Duodenal mucosa (tissue), 2 donors: ENCODE data around the gene SRGAP2.
A peak's percentile ranks its signal among the peaks of the same experiment; 100 is the strongest.
"Not testable (repeated sequence)": the region's sequence is repeated elsewhere in the genome, so short reads cannot be mapped to it uniquely, and the experiment has no call there.

Source experiments
- H3K27ac ChIP-seq: one replicate; pipeline ENCODE4 v1.7.0; 2013; ENCODE audit warnings: low read depth, low read length
- H3K27me3 ChIP-seq, 2 donors: one replicate each; pipeline ENCODE4 v1.7.0; 2013; ENCODE audit warnings: low read length in 2 of 2, control low read depth in 1 of 2; ENCODE audit not compliant: insufficient read depth in 2 of 2, control insufficient read depth in 1 of 2
- H3K36me3 ChIP-seq, 2 donors: one replicate each; pipeline ENCODE4 v1.7.0; 2013; ENCODE audit warnings: low read length in 2 of 2, control low read depth in 1 of 2; ENCODE audit not compliant: insufficient read depth in 2 of 2, control insufficient read depth in 1 of 2
- H3K4me1 ChIP-seq, 2 donors: one replicate each; pipeline ENCODE4 v1.7.0; 2013; ENCODE audit warnings: low read length in 2 of 2, control low read depth in 1 of 2; ENCODE audit not compliant: insufficient read depth in 2 of 2, control insufficient read depth in 1 of 2
- H3K4me3 ChIP-seq, 2 donors: one replicate each; pipeline ENCODE4 v1.7.0; 2013; ENCODE audit warnings: low read length in 2 of 2, low read depth in 1 of 2
- H3K9ac ChIP-seq, 2 donors: one replicate each; pipeline ENCODE4 v1.7.0; 2013; ENCODE audit warnings: low read length in 2 of 2, low read depth in 1 of 2
- H3K9me3 ChIP-seq, 2 donors: one replicate each; pipeline ENCODE4 v1.7.0; 2013; ENCODE audit warnings: low read length in 2 of 2, control low read depth in 1 of 2; ENCODE audit not compliant: control insufficient read depth in 1 of 2

Gene SRGAP2

DNA sequence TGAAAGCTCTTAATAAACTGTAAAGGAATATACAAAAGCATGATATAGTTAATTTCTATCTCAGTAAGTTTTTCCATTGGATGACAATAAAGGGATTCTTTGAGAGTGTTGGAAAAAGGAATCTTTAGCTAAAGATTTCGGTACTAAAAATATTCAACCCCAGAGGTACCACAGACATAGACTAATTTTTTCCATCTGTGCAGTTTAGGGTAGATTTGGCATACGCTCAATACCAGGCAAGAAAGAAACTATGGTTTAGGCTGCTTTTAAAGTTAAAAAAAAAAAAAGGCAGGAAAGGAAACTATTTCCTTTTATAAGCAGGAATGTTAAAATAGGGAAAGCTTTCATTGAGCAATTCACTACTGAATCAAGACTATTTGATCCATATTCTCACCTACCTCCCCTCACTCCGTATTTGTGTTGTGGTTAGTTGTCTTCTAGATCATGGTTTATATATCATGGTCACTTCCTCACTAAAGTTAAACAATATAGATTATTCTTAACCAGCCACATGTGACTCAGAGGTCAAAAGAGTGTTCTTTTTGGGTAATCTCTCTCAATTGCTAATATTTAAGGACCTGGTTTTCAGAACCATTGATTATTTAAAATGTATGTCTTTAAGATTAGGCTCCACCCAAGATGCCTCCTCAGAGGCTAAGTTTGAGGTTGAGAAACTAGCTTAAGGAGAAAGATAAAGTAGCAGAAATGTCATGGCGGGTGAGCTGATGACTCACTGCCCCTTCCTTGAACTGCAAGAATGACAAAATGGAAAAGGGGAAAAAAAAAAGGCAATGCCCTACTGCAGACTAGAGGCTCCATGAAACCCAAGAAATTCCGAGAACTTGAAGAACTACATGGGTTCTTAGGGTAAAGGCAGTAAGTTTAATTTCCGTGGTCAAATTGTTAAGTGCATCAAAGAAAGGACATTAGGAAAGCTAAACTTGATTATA is 20.7 kb upstream of the SRGAP2 start:
- H3K9me3 ChIP-seq, H3K27me3 ChIP-seq, H3K4me1 ChIP-seq, H3K36me3 ChIP-seq, H3K4me3 ChIP-seq, H3K9ac ChIP-seq, H3K27ac ChIP-seq: not testable (repeated sequence)

DNA sequence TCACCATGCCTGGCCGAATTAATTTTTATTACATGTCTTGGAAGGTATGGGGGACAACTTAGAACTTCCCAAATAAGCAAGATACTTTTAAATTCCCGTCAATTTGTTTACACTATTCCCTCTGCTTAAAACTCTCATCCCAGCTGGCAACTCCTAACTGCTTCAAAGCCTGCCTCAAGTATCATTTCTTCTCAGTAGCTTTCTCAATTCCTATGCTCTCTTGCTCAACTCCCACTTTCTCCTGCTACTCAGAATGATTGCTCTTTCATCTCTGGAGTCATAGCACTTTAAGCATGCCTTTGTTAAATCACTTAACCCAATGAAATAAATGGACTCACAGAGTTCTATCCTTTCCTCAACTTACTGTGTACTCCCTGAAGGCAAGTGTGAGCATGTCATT is 19.6 kb upstream of the SRGAP2 start:
- not testable (repeated sequence) for H3K9me3 ChIP-seq, H3K36me3 ChIP-seq, H3K27ac ChIP-seq, H3K9ac ChIP-seq, H3K4me1 ChIP-seq, H3K27me3 ChIP-seq, H3K4me3 ChIP-seq

DNA sequence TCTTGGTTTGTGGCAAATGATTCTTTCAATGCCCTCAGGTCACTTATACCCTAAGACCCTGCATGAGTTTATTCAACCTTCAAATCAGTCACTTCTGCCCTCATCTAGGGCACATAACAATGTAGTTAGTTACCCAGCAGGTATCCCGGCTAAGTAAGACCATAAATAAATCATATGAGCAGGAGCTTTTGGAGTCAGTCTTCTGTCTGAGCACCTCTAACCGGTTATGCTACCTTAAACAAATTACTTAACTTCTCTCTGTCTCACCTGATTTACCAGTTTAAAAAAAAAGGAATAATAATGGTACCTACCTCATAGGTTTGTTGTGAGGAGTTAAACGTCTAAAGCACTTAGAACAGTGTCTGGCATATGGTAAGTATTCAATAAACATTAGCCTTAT is 17.6 kb upstream of the SRGAP2 start:
- H3K4me3 ChIP-seq, H3K36me3 ChIP-seq, H3K9me3 ChIP-seq, H3K9ac ChIP-seq, H3K27me3 ChIP-seq, H3K4me1 ChIP-seq, H3K27ac ChIP-seq: not testable (repeated sequence)

DNA sequence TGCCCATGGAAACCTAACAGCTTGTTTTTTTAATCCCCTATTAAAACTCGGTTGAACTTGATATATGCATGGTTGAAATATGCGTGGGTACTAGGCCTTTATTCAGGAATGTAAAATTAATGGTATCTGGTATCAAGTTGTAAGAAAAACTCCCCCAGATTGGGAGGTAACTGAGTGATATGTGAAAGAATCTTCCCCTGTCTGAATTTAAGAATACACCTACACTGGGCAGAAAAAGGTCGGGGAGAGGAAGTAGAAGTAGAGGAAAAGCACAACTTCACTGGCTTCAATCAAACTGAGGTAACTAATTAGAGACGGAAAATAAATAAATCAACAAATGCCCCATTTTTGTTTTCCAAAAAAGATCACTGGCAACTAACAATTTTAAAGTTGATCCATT is 16.5 kb upstream of the SRGAP2 start:
- not testable (repeated sequence) for H3K9ac ChIP-seq, H3K27me3 ChIP-seq, H3K4me1 ChIP-seq, H3K9me3 ChIP-seq, H3K27ac ChIP-seq, H3K4me3 ChIP-seq, H3K36me3 ChIP-seq

DNA sequence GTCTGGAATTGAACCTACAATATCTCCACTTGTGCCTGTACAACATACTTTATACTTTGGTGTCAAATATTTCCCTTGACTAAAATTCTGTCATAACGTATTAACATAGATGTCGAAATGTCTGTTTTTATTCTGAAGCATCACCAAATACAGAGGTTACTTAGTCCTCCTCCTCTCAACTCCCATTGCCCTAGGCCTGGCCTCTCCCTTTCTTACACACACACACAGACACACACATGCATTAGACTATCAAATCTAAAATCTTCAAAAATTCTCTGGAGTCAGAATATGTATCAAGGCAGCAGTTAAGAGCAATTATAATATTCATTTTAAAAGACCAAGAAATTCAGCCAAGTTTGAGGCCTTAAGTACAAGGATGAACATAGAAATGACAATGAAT is 8.2 kb upstream of the SRGAP2 start:
- H3K27ac ChIP-seq, H3K9ac ChIP-seq, H3K27me3 ChIP-seq, H3K9me3 ChIP-seq, H3K4me3 ChIP-seq, H3K36me3 ChIP-seq, H3K4me1 ChIP-seq: not testable (repeated sequence)

DNA sequence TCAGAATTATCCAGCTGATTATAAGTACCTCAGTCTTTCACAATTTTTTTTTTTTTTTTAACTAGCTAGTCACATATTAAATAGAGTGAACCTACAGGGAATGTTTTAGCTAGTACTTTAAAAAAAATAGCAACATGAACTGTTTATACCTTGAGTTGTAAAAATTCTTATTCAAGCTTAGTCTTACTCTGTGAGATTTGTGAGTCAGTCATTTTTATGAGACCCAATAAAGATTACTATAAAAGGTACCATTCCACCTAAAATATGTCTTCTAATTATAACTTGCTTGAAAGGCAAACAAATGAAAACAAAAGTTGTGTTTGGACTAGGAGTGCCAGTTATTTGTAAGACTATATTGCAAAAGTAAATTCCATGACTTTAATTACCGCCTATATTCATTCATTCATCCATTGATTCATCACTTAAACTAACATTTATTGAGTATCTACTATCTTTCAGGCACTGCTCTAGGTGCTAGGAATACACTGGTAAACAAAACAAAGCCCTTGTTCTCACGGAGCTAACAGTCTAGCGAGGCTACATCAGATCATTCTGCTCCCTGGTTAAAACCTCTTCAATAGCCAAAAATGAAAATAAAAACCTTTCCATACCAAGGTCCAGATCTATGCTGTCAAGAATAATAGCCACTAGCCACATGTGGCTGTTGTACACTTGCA is 6.5 kb upstream of the SRGAP2 start:
- not testable (repeated sequence) for H3K4me3 ChIP-seq, H3K9me3 ChIP-seq, H3K36me3 ChIP-seq, H3K27ac ChIP-seq, H3K4me1 ChIP-seq, H3K9ac ChIP-seq, H3K27me3 ChIP-seq

DNA sequence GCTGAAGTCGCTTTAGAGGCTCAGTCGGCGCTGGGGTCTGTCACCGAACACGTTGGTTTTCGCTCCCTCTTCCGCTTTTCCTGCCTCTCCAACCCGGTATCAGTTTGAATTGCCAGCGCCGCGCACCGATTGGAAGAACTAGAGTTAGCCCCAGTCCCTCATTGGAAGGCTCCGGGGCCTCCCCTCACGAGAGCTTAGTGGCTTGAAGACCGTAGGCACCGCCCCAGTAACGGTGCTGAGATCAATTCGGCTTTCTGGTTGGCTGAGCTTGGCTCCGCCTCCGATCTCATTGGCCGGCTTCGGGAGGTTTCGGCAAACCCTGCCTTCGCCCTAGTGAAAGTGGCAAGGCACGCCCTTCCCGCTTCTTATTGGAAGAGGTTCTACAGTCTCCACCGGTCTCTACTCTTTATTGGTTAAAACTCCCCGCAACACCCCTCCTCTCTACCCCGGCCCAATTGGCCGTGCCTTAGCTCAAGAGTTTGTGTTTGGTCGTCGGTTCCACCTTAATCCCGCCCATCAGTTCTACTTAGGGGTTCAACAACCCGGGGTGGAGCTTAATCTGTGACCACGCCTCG is 465 bp upstream of the SRGAP2 start, which contains the start of gene FAM72A:
TSS of gene FAM72A (minus strand) at position 51 of the 575 bp plus-strand sequence. CDS start 814 bp downstream, outside the sequence.
- peak within 1 kb of the TSS in 1 of 2 donors; percentile 45 for H3K4me3 ChIP-seq

DNA sequence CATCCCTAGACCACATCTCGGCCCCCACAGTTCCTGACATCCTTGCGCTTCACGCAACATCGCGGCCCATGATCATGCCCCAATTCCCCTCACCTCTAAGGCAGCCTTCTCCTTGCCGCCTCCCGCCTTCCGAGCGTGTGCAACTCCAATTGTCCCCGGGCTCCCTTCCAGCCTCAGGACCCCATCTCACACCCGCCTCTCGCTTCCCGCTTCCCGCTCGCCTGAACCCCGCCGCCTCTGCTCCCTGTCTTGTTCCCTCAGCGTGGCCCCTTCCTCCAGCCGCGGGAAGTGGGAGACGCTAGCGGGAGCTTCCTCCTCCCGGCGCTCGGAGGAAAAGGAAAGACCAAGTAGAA is 794 bp downstream of the SRGAP2 start:
- H3K27ac ChIP-seq, H3K4me1 ChIP-seq, H3K36me3 ChIP-seq, H3K27me3 ChIP-seq, H3K9me3 ChIP-seq, H3K9ac ChIP-seq: not testable (repeated sequence)
- peak overlapping the region in 1 of 2 donors; percentile 48 for H3K4me3 ChIP-seq

More for the DNA sequence above, 465 bp upstream of the SRGAP2 start, which contains the start of gene FAM72A:
- H3K27me3 ChIP-seq, H3K9ac ChIP-seq, H3K27ac ChIP-seq, H3K4me1 ChIP-seq, H3K36me3 ChIP-seq, H3K9me3 ChIP-seq: not testable (repeated sequence)

DNA sequence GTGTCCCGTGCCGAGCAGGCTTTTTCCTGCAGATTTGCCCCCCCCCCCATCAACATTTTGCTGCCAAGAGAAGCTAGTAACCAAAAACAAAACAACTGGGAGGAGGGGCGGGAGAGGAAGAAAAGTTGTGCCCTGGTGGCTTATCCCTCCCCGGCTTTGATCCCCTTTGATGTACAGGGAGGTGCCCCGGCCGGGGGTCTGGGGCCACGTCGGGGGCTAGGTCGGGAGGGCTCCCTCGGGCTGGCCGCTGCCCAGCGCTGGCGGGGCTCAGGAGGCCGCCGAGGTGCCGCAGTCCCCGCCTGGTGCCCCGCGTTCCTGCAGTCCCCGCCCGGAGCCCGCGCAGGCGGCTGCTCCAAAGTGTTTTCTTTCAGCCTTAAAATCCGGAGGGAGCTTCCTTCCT is 1.5 kb downstream of the SRGAP2 start:
- not testable (repeated sequence) for H3K4me1 ChIP-seq, H3K36me3 ChIP-seq, H3K9ac ChIP-seq, H3K9me3 ChIP-seq, H3K27ac ChIP-seq, H3K27me3 ChIP-seq
- H3K4me3 ChIP-seq = peak overlapping the region in 1 of 2 donors; percentile 28

DNA sequence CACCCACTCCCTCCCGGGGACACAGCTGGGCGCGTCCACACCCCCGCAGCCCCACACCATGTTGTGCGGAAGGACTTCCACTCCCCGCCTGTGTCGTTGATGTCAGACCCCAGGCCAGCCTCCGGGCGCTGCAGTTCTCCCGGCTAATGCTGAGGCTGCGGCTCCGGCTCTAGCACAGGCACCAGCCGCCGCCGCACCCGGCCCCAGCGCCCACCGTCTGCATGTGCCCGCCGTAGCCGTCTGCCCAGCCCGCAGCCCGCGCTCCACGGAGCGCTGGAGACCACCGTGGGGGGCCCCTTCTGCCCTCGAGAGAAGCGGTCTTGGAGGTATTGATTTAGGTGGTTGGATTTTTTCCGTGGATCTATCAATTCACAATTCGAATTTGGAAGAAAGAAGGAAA is 2.2 kb downstream of the SRGAP2 start:
- not testable (repeated sequence) for H3K4me3 ChIP-seq, H3K4me1 ChIP-seq, H3K9me3 ChIP-seq, H3K9ac ChIP-seq, H3K27ac ChIP-seq, H3K36me3 ChIP-seq, H3K27me3 ChIP-seq
